NCI-H82 treated with DMSO at 0.1 percent for 48 hours (cell line): ENCODE measurements around the gene TMEM238L.

Experiments
- DNase-seq: peaks from one replicate; lab custom pipeline; 2025; ENCODE audit not compliant: unreplicated experiment; lab: John Stamatoyannopoulos, UW

The TMEM238L gene

GRCh38 chr17:10748531-10749181, 55.2 kb downstream of the TMEM238L start:
- DNase-seq: no peak

GRCh38 chr17:10745231-10745630, 58.7 kb downstream of the TMEM238L start:
- DNase-seq: no peak
